Measurements from ENCODE around the gene HDAC4.

Gene HDAC4

DNA sequence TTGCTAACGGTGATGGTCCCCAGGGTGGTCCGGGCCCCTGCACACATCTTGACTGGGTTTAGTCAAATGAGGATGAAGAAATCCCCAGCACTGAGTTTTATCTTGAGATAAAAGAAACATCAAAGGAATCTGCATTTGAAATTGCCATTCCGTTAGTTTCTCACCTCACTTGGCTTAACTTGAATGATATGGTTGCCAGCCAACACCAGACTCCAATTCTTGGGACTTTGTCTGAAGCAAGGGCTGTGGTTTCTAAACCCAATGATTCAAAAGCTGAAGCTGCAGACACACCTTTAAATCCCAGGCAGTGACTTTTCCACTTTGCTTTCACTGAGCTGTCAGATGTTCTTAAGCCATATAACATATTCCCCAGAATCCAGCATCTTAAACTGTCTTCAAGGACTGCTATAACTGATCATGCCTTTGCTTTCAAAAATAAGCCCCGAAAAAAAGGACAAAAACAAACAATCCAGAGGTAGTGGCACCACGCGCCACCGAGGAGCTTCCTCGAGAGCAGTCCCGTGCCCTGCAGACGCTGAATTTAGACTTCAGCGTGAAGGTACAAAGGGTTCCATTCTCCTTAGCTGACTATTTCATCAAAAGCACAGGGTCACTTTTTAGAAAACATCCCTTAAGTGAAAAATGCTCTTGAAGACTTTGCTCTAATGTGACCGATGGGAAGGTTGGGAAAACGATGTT, 189.3 kb downstream of the HDAC4 start:
- Histone ChIP-seq H3K9ac (ENCODE audit: low read depth in 1 of 2, low read length in 2 of 2) (no peak overlapping the region), H3K27me3 (ENCODE audit: control insufficient read depth in 2 of 2, insufficient read depth in 2 of 2, low read length in 2 of 2) (no peaks in the 10 kb centered on the region), H3K4me3 (ENCODE audit: low read length in 2 of 2) (no peak overlapping the region), H3K9me3 (ENCODE audit: control insufficient read depth in 2 of 2, low read length in 2 of 2) (no peaks in the 10 kb centered on the region), H3K36me3 (ENCODE audit: control insufficient read depth in 2 of 2, insufficient read depth in 2 of 2, low read length in 2 of 2) (no peaks in the 10 kb centered on the region), H3K4me1 (ENCODE audit: control insufficient read depth in 2 of 2, insufficient read depth in 2 of 2, low read length in 2 of 2) (peaks cover 0 to 8% of the 10 kb centered on the region in 2 donors), H3K27ac (ENCODE audit: low read depth in 2 of 2, low read length in 2 of 2) (no peak overlapping the region)

DNA sequence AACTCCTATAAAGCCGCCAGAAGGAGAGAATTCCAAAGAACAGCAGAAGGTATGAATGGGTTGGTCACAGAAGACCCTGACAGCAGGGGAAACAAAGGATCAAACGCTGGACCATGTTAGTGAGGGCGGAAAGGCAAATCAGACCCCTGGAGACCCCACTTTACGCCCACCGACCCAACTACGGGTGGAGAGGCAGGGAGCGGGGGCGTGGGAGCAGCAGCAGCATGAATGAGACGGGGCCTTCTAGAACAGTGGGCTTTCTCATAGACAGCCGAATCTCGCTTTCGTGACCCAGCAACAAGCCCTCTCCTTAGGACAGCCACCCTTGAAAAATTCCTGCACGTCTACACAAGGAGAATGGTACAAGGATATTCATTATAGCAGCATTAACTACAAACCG, 191.0 kb downstream of the HDAC4 start:
- Histone ChIP-seq H3K27me3 (ENCODE audit: control insufficient read depth in 2 of 2, insufficient read depth in 2 of 2, low read length in 2 of 2) (no peaks in the 10 kb centered on the region), H3K27ac (ENCODE audit: low read depth in 2 of 2, low read length in 2 of 2) (no peak overlapping the region), H3K4me3 (ENCODE audit: low read length in 2 of 2) (no peak overlapping the region), H3K4me1 (ENCODE audit: control insufficient read depth in 2 of 2, insufficient read depth in 2 of 2, low read length in 2 of 2) (peaks cover 0 to 7% of the 10 kb centered on the region in 2 donors), H3K36me3 (ENCODE audit: control insufficient read depth in 2 of 2, insufficient read depth in 2 of 2, low read length in 2 of 2) (no peaks in the 10 kb centered on the region), H3K9ac (ENCODE audit: low read depth in 1 of 2, low read length in 2 of 2) (no peak overlapping the region), H3K9me3 (ENCODE audit: control insufficient read depth in 2 of 2, low read length in 2 of 2) (no peaks in the 10 kb centered on the region)

DNA sequence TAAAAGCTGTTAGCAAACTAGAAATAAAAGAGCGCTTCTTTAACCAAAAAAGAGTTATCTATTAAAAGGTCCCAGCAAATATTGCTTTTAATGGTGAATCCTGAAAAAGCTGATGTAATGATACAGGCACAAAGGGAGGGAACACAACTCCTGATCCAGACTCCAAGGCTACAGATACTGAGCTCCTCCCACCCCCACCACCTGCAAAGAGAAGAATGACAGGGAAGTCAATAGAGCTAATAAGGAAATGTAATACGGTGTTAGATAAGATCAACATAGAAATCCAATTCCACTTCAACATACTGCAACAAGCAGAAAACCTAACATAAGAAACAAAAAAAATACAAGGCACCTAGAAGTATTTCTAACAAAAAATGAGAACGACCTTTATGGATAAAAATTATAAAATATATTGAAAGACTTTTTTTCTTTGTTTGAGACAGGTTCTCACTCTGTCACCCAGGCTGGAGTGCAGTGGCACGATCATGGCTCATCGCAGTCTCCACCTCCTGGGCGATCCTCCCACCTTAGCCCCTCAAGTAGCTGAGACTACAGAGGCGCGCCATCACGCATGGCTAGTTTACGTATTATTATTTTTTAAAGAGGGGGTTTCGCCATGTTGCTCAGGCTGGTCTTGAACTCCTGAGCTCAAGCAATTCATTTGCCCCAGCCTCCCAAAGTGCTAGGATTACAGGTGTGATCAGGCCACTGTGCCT, 192.2 kb downstream of the HDAC4 start:
- no peak overlapping the region for H3K9ac ChIP-seq (ENCODE audit: low read depth in 1 of 2, low read length in 2 of 2)
- H3K4me3 ChIP-seq (ENCODE audit: low read length in 2 of 2), result no peak overlapping the region
- H3K27ac ChIP-seq (ENCODE audit: low read depth in 2 of 2, low read length in 2 of 2), result no peak overlapping the region
- peaks cover 0 to 7% of the 10 kb centered on the region in 2 donors for H3K4me1 ChIP-seq (ENCODE audit: control insufficient read depth in 2 of 2, insufficient read depth in 2 of 2, low read length in 2 of 2)
- no peaks in the 10 kb centered on the region for H3K9me3 ChIP-seq (ENCODE audit: control insufficient read depth in 2 of 2, low read length in 2 of 2)
- no peaks in the 10 kb centered on the region for H3K36me3 ChIP-seq (ENCODE audit: control insufficient read depth in 2 of 2, insufficient read depth in 2 of 2, low read length in 2 of 2)
- H3K27me3 ChIP-seq (ENCODE audit: control insufficient read depth in 2 of 2, insufficient read depth in 2 of 2, low read length in 2 of 2), result no peaks in the 10 kb centered on the region

DNA sequence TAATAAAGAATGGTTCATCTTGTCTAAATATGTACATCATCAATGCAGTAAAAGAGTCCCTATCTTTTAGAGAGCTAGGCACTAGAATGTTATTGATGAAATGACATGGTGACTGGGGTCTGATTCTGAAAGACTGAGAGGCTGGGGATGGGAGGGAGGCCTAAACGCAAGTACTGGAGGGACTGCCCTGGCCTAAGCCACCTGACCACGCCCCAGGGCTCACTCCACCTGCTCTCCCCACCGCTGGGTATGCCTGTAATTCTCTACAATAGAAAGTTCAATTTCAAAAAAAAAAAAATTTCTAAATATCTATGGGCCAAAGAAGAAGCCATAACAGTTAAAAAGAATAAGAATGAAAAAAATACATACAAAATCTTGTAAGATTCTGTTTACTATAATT, 194.0 kb downstream of the HDAC4 start:
- Histone ChIP-seq H3K27me3 (ENCODE audit: control insufficient read depth in 2 of 2, insufficient read depth in 2 of 2, low read length in 2 of 2) (no peaks in the 10 kb centered on the region), H3K9ac (ENCODE audit: low read depth in 1 of 2, low read length in 2 of 2) (no peak overlapping the region), H3K36me3 (ENCODE audit: control insufficient read depth in 2 of 2, insufficient read depth in 2 of 2, low read length in 2 of 2) (no peaks in the 10 kb centered on the region), H3K4me1 (ENCODE audit: control insufficient read depth in 2 of 2, insufficient read depth in 2 of 2, low read length in 2 of 2) (peaks cover 0 to 2% of the 10 kb centered on the region in 2 donors), H3K4me3 (ENCODE audit: low read length in 2 of 2) (no peak overlapping the region), H3K9me3 (ENCODE audit: control insufficient read depth in 2 of 2, low read length in 2 of 2) (no peaks in the 10 kb centered on the region), H3K27ac (ENCODE audit: low read depth in 2 of 2, low read length in 2 of 2) (no peak overlapping the region)

DNA sequence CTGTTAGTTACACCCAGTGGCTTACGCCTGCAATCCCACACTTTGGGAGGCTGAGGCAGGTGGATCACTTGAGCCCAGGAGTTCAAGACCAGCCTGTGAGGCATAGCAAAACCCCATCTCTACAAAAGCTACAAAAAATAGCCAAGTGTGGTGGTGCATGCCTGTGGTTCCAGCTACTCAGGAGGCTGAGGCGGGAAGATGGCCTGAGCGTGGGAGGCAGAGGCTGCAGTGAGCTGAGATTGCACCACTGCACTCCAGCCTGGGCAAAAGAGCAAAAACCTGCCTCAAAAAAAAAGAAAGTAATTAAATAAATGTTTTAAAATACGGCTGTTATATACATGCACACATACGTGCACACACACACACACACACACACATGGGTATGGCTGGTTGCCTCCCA, 194.8 kb downstream of the HDAC4 start:
- no peaks in the 10 kb centered on the region for H3K4me1 ChIP-seq (ENCODE audit: control insufficient read depth in 2 of 2, insufficient read depth in 2 of 2, low read length in 2 of 2)
- H3K9me3 ChIP-seq (ENCODE audit: control insufficient read depth in 2 of 2, low read length in 2 of 2), result no peaks in the 10 kb centered on the region
- no peak overlapping the region for H3K4me3 ChIP-seq (ENCODE audit: low read length in 2 of 2)
- H3K27me3 ChIP-seq (ENCODE audit: control insufficient read depth in 2 of 2, insufficient read depth in 2 of 2, low read length in 2 of 2), result no peaks in the 10 kb centered on the region
- H3K27ac ChIP-seq (ENCODE audit: low read depth in 2 of 2, low read length in 2 of 2), result no peak overlapping the region
- no peak overlapping the region for H3K9ac ChIP-seq (ENCODE audit: low read depth in 1 of 2, low read length in 2 of 2)
- H3K36me3 ChIP-seq (ENCODE audit: control insufficient read depth in 2 of 2, insufficient read depth in 2 of 2, low read length in 2 of 2), result no peaks in the 10 kb centered on the region

DNA sequence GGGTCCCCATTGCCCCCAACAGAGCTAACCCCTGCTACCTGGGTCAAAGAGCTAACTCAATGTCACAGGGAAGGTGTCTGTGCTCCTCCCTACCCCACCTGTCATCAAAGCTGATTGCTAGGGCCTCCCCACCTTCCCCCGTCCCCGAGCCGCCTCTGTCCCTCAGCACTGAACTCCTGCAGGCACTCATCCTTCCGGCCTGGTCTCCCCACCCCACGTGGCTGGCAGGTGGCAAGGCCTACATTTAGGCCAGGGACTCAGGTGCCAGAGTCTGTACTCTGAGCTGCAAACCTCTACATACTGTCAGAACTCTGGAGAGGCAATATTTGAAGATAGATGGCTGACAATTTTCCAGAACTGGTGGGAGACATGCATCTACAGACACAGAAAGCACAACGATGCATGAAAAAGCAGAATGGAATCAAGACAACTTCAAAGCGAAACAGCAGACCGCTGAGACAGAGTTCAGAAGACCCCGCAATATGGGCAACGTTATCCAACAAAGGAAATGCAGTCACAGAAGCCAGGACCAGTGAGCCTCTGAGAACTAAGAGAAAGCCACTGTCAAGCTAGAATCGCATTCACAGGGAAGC, 195.8 kb downstream of the HDAC4 start:
- H3K9me3 ChIP-seq (ENCODE audit: control insufficient read depth in 2 of 2, low read length in 2 of 2), result no peaks in the 10 kb centered on the region
- H3K9ac ChIP-seq (ENCODE audit: low read depth in 1 of 2, low read length in 2 of 2), result no peak overlapping the region
- H3K36me3 ChIP-seq (ENCODE audit: control insufficient read depth in 2 of 2, insufficient read depth in 2 of 2, low read length in 2 of 2), result no peaks in the 10 kb centered on the region
- H3K27ac ChIP-seq (ENCODE audit: low read depth in 2 of 2, low read length in 2 of 2), result no peak overlapping the region
- H3K4me3 ChIP-seq (ENCODE audit: low read length in 2 of 2), result no peak overlapping the region
- H3K4me1 ChIP-seq (ENCODE audit: control insufficient read depth in 2 of 2, insufficient read depth in 2 of 2, low read length in 2 of 2), result no peaks in the 10 kb centered on the region
- H3K27me3 ChIP-seq (ENCODE audit: control insufficient read depth in 2 of 2, insufficient read depth in 2 of 2, low read length in 2 of 2), result no peaks in the 10 kb centered on the region

DNA sequence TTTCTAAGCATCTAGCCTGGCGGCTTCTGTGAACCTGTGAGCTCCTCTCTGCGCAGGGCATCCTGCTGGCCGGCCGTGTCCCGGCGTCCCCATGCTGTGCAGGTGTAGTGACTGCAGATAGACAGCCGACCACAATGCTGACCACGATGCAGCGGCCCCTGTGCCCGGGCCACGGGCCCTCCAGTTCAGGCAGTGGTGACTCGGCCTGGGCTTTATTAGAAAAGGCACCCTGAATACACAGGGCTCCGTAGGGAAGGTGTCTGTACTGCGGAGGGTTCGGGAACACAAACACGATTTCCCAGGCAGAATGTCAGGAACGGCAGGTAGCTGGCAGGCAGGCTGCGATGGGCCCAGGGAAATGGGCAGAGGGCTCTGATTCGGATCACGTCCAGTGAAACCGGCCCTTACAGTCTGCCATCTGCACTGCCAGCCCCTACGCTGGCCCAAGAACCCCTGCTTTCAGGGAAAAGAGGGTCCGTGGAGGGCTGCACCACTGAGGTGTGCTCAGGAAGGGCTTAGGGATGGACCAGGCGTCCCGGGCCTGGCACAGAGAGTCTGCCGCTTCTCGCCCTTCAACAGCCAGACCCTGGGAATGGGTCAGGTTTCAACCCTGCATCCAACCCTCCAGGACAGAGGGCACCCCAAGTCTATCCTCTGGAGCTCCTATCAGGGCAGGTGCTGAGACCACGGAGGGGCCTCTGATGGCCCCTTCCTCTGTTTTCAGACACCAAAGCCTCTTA, 196.5 kb downstream of the HDAC4 start:
- Histone ChIP-seq H3K4me1 (ENCODE audit: control insufficient read depth in 2 of 2, insufficient read depth in 2 of 2, low read length in 2 of 2) (no peaks in the 10 kb centered on the region), H3K9me3 (ENCODE audit: control insufficient read depth in 2 of 2, low read length in 2 of 2) (no peaks in the 10 kb centered on the region), H3K36me3 (ENCODE audit: control insufficient read depth in 2 of 2, insufficient read depth in 2 of 2, low read length in 2 of 2) (no peaks in the 10 kb centered on the region), H3K27me3 (ENCODE audit: control insufficient read depth in 2 of 2, insufficient read depth in 2 of 2, low read length in 2 of 2) (no peaks in the 10 kb centered on the region), H3K9ac (ENCODE audit: low read depth in 1 of 2, low read length in 2 of 2) (no peak overlapping the region), H3K4me3 (ENCODE audit: low read length in 2 of 2) (no peak overlapping the region), H3K27ac (ENCODE audit: low read depth in 2 of 2, low read length in 2 of 2) (no peak overlapping the region)

DNA sequence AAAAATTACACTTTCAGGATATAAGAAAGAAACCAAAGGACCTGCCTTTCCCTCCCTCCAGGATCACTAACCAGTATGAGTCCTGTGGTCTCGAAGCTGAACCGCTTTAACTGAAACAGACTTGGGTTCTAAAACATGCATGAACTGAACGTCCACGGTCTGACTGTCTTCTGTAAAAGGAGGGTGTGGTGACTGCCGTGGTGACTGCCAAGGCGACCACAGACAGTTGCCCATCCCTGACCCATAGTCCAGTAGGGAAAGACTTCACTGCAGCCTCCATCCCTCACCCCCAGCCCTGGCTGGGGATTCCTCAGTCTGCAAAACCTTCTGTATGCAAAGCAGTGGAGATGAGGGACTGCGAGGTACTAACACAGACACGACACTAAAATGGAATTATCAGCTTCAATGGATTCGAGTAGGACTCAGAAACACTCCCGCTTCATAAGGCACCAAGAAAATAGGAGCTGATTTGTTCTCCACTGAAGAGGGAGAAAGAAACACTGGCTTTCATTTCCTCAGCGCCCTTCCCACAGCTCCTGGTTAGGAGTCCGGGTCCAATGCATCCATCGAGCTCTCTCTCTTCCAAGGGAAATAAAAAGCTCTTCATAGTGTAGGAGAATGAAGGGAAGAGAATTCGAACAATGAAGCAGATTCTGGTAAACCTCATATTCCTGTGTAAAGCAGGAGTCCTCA, 197.2 kb downstream of the HDAC4 start:
- H3K9ac ChIP-seq (ENCODE audit: low read depth in 1 of 2, low read length in 2 of 2), result no peak overlapping the region
- H3K27me3 ChIP-seq (ENCODE audit: control insufficient read depth in 2 of 2, insufficient read depth in 2 of 2, low read length in 2 of 2), result no peaks in the 10 kb centered on the region
- no peak overlapping the region for H3K27ac ChIP-seq (ENCODE audit: low read depth in 2 of 2, low read length in 2 of 2)
- H3K4me1 ChIP-seq (ENCODE audit: control insufficient read depth in 2 of 2, insufficient read depth in 2 of 2, low read length in 2 of 2), result no peaks in the 10 kb centered on the region
- no peaks in the 10 kb centered on the region for H3K9me3 ChIP-seq (ENCODE audit: control insufficient read depth in 2 of 2, low read length in 2 of 2)
- H3K36me3 ChIP-seq (ENCODE audit: control insufficient read depth in 2 of 2, insufficient read depth in 2 of 2, low read length in 2 of 2), result no peaks in the 10 kb centered on the region
- no peak overlapping the region for H3K4me3 ChIP-seq (ENCODE audit: low read length in 2 of 2)

DNA sequence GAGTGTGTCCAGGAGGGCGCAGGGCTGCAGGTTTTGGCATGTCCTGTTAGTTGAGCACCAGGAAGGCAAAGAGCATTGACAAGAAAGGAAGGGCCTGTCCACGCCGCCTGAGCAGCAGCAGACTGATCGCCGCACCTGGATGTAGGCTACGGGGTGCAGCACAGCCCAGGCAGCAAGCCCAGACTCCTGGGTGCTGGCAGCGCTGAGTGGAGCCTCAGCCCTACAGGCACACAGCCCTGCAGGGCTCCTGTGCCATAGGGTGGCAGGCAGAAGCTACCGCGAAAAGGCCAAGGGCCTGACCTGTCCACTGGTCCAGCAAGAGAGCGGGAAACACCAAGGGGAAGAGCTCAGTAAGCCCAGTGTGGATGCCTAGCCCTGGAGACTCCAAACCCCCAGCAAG, 198.0 kb downstream of the HDAC4 start:
- no peak overlapping the region for H3K9ac ChIP-seq (ENCODE audit: low read depth in 1 of 2, low read length in 2 of 2)
- H3K27ac ChIP-seq (ENCODE audit: low read depth in 2 of 2, low read length in 2 of 2), result no peak overlapping the region
- no peaks in the 10 kb centered on the region for H3K4me1 ChIP-seq (ENCODE audit: control insufficient read depth in 2 of 2, insufficient read depth in 2 of 2, low read length in 2 of 2)
- no peaks in the 10 kb centered on the region for H3K9me3 ChIP-seq (ENCODE audit: control insufficient read depth in 2 of 2, low read length in 2 of 2)
- no peaks in the 10 kb centered on the region for H3K27me3 ChIP-seq (ENCODE audit: control insufficient read depth in 2 of 2, insufficient read depth in 2 of 2, low read length in 2 of 2)
- H3K36me3 ChIP-seq (ENCODE audit: control insufficient read depth in 2 of 2, insufficient read depth in 2 of 2, low read length in 2 of 2), result peaks cover 0 to 5% of the 10 kb centered on the region in 2 donors
- no peak overlapping the region for H3K4me3 ChIP-seq (ENCODE audit: low read length in 2 of 2)
